HG03558 (cell line): Measurements from ENCODE around the gene ZNF850.
"Not testable (repeated sequence)": the region's sequence is repeated elsewhere in the genome, so short reads cannot be mapped to it uniquely, and the experiment has no call there.

Experiments used
- ATAC-seq: cut with Tn5 transposase; IDR thresholded peaks from one replicate; pipeline ENCODE4 v1.9.1; 2021; ENCODE audit warnings: moderate number of reproducible peaks; ENCODE audit not compliant: unreplicated experiment; ENCODE audit errors: extremely low read depth

ZNF850 gene

DNA sequence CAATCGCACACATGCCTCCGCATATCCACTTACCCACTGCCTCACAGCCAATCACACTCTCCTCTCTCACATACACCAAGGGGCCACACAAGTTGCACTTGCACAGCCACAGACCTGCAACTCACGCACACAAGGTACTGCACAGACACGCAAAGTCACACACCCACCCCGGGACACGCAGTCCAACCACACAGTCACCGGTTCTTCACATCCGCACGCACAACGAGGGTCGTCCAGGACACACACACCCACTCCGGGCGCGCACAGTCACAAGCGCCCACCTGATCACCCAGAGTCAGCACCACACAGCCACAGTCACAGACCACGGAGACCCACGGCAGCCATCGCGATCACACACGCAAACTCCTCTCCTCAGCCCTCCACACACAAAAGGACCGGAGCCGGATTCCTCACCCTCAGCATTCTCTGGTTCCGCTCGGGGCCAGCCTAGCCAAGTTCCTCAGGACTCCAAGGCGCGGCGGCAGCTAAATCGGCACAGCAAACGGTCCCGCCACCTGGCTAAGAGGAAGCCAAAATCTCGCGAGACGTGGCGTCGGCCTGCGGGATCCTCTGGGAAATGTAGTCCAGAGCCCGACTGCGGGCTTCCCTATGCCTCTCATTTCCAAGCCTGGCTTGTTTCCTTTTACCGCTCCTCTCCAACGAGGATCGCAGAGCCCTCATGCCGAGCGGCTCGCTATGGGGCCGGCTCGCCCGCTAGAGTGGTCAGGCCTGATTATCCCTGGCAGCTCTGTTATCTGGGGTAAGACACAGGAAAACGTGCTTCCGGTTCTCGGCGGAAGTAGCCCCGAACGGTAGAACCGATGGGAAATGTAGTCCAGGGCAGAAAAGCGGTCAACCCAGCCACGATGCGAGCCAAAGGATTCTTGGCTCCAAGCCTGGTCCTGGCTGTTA, at the start of gene ZNF850:
TSS of gene ZNF850 (minus strand) at position 497 of the 912 bp plus-strand sequence. CDS start 10,201 bp downstream, outside the sequence.
- peak; percentile 61 for ATAC-seq

GRCh38 chr19:36821758-36822157, 49.2 kb upstream of the ZNF850 start:
- no peak for ATAC-seq

DNA sequence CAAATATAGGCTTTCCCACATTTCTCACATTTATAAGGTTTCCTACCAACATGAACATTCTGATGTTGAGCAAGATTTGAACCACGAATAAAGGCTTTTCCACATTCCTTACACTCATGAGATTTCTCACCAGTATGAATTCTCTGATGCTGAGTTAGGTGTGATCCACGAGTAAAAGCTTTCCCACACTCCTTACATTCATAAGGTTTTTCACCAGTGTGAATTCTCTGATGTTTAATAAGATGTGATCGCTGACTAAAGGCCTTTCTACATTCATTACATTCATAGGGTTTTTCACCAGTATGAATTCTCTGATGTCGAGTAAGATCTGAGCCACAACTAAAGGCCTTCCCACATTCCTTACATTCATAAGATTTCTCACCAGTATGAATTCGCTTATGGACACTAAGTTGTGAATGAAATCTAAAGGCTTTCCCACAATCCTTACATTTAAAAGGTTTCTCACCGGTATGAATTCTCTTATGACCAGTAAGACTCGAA, 46.6 kb upstream of the ZNF850 start:
- no peak for ATAC-seq

- no peak for ATAC-seq
Measured at GRCh38 chr19:36807029-36807428, 34.4 kb upstream of the ZNF850 start.

DNA sequence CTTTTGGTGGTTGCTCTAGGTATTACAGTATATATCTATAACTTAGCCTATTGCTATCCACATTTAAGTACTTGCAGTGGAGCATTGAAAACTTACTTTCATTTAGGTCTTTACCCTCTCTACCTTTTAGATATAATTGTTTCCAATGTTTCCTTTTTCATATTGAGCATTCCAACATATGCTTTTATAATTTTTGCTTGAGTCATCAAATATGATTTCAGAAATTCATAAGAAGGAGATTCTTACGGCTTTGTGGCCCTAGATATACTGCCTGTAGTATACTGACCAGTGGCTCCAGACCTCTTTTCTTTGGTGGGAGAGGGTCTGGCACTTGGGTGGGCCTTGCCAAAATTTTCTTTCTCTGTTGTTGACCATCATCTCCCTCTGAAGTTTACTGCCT, 32.8 kb upstream of the ZNF850 start:
- ATAC-seq, result no peak

DNA sequence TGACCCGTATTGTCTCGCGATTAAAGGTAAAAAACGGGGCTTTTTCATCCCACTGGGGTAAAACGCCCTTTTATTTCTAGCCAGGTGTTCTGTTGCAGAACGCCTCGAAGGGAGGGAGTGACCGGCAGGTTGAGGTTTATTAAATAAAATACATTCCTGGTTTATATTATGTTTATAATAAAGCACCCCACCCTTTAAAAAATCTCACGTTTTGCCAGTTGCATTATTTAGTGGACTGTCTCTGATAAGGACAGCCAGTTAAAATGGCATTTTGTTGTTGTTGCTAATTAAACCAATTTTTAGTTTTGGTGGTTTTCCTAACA, 25.1 kb upstream of the ZNF850 start:
- ATAC-seq, result no peak

DNA sequence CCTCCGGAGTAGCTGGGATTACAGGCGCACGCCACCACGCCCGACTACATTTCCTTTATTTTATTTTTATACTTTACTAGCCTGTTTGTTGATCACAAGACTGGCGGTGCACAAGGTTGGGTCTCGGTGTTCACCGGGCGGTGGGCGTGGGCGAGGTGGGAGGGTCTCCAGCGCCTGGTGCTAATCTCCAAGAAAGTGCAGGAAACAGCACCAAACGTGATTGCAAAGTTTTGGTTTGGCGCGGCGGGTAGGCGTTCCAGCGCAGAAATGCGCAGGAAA, 24.0 kb upstream of the ZNF850 start:
- no peak for ATAC-seq

GRCh38 chr19:36791420-36792141, 19.0 kb upstream of the ZNF850 start:
- not testable (repeated sequence) for ATAC-seq

DNA sequence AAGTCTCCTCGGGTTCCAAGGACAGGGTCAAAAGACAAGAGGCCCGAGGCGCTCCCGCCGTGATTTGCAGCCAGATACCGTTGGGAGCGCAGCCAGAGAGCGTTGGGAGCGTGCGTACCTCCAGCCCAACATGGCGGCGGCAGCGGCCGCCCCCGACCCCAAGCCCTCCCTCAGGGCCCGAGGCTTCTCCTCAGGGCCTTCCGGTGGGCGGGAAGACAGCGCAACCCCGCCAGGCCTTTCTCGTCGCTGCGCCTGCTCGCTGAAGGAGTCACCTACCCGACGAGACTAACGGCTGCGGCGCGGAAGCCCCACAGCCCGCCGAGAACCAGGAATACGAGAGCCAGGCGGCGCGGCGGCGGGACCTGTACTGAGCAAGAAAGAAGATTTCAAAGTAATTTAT, 3.2 kb upstream of the ZNF850 start:
- no peak for ATAC-seq

- no peak for ATAC-seq
Measured at GRCh38 chr19:36773223-36773579, 594 bp upstream of the ZNF850 start.

GRCh38 chr19:36771261-36772231, 1.1 kb downstream of the ZNF850 start:
- ATAC-seq, result no peak

DNA sequence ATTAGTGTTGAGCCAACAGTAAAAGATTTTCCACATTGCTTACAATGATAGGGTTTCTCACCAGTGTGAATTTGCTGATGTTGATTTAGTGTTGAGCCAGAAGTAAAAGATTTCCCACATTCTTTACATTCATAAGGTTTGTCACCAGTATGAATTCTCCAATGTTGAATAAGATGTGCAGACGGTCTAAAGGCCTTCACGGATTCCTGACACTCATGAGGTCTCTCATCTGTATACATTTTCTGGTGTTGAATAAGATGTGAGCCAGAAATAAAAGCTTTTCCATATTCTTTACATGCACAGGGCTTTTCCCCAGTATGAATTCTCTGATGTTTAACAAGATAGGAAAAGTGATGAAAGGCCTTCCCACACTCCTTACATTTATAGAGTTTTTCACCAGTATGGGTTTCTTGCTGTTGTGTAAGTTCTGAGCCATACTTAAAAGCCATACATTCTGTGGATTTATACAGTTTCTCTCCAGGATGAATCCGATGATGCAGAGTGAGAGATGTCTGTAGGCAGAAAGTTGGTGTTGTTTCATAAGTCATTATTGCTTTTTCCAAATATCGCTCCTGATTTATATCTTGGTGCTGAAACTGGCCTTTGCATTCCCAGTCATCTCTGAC, 22.4 kb downstream of the ZNF850 start:
- no peak for ATAC-seq

DNA sequence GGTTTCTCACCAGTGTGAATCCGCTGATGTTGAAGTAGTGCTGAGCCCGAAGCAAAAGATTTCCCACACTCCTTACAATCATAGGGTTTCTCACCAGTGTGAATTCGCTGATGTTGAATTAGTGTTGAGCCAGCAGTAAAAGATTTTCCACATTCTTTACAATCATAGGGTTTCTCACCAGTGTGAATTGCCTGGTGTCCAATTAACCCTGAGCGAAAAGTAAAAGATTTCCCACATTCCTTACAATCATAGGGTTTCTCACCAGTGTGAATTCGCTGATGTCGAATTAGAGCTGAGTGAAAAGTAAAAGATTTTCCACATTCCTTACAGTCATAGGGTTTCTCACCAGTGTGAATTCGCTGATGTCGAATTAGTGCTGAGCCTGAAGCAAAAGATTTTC, 23.0 kb downstream of the ZNF850 start:
- not testable (repeated sequence) for ATAC-seq

GRCh38 chr19:36748431-36749275, 24.0 kb downstream of the ZNF850 start:
- ATAC-seq, result no peak

DNA sequence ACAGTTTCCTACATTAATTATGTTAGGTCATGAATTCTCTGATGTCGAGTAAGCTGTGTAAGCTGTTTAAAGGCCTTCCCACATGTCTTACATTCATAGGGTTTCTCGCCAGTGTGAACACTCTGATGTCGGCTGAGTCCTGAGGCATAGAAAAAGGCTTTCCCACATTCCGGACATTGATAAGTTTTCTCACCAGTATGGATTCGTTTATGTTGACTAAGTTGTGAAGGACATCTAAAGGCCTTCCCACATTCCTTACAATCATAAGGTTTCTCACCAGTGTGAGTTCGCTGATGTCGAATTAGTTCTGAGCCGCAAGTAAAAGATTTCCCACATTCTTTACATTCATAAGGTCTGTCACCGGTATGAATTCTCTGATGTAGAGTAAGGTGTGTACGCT, 24.9 kb downstream of the ZNF850 start:
- no peak for ATAC-seq

DNA sequence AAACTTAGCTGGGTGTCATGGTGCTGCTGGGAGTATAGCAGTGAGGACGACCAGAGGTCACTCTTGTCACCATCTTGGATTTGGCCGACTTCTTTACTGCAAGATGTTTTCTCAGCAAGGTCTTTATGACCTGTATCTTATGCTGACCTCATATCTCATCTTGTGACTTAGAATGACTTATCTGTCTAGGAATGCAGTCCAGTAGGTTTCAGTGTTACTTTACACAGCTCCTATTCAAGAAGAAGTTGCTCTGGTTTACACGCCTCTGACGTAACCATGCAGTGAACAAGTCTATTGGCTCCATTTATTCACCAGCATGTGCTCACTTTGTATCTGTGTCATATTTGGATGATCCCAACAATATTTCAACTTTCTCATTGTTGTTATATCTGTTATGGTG, 26.7 kb downstream of the ZNF850 start:
- ATAC-seq, result no peak

DNA sequence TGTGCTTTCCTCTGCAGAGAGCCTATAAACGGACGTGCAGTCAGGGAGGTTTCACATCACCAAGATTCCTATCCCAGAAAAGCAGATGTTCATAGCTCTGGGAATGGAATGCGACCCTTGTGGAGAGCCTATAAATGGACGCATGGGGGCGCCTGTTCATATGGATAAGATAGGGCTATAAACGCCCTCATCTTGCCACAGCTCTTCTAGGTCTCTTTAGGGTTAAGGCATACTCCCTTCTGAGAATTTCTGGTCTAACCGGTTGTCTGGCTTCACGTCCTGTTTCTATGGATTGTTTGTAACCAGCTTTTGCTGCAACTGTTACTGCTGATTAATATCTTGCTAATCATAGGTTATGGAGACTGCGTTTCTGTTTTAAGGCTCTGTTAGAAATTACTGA, 36.4 kb downstream of the ZNF850 start:
- ATAC-seq, result not testable (repeated sequence)

DNA sequence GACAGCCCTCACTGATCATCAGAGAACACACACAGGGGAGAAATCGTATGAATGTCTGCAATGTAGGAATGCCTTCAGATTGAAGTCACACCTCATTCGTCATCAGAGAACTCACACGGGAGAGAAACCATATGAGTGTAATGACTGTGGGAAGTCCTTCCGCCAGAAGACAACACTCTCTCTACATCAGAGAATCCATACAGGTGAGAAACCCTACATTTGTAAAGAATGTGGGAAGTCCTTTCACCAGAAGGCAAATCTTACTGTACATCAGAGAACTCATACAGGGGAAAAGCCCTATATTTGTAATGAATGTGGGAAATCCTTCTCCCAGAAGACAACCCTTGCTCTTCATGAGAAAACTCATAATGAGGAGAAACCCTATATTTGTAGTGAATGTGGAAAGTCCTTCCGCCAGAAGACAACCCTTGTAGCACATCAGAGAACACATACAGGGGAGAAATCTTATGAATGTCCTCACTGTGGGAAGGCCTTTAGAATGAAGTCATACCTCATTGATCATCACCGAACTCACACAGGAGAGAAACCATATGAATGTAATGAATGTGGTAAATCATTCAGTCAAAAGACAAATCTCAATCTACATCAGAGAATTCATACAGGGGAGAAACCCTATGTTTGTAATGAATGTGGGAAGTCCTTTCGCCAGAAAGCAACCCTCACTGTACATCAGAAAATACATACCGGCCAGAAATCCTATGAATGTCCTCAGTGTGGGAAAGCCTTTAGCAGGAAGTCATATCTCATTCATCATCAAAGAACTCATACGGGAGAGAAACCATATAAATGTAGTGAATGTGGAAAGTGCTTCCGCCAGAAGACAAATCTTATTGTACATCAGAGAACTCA, 52.7 kb downstream of the ZNF850 start:
- ATAC-seq, result no peak
